ENCODE data around the gene IGF2BP3.

Gene IGF2BP3

DNA sequence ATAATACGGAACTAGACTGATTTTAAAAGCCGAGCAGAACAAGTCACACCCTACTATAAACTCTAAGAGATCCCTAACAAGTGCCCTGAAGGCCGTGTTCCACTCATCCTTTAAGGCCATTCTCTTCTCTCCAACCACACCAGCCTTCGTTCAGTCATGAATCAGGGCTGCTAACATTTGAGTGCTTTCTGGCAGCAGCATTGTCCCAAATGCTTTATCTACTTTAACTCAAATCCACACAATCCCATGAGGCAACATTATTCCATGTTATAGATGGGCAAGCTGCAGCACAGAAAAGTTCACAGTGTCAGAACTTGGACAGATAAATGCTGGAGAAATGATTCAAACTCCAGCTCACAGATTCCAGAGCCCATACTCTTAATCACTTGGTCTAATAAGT, 97.7 kb downstream of the IGF2BP3 start:
- no peak for DNase-seq

- no peak for DNase-seq
Observed at GRCh38 chr7:23371654-23372053, 98.6 kb downstream of the IGF2BP3 start.

GRCh38 chr7:23369695-23370404, 100.4 kb downstream of the IGF2BP3 start:
- DNase-seq = no peak

GRCh38 chr7:23369100-23369499, 101.2 kb downstream of the IGF2BP3 start:
- no peak for DNase-seq

DNA sequence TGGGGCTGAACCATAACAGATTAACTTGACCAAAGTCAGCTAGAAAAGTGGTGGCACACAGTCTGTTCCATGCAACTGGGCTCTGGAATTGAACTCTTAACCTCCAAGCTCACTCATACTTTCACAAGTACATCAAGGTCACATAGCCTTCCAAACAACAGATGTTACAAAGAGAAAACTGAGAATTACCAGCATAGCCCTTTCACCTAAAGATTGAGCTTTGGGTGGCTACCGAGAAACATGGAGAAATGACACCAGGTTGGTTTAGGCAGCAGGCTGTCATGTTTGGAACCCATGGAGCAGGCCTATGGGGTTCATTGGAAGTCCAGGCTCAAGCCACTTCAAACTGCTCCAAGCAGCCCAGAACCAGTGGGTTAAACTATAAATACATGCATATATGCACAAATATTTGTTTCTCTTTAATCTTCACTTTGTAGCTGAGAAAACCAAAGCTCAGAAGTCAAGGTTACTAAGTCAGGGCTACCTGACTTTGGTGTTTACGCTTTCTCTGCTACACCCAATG, 112.1 kb downstream of the IGF2BP3 start:
- no peak for DNase-seq

GRCh38 chr7:23357190-23358093, 112.8 kb downstream of the IGF2BP3 start:
- DNase-seq = no peak

DNA sequence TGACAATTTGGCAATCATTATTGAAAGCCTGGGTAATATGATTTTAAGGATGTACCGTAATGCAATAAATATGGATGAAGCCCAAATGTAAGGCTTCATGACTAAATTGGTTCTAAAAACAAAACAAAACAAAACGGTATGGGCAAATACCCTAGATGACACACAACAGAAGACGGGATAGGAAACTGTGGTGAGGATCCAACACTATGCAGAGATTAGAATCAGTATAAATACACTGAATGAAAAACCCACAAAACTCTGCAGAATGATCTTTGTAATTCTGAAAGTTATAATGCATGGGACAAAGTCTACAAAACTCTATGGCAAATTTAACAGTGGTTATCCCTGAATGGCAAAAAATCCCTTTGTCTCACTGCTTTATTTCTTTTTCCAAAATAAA, 113.6 kb downstream of the IGF2BP3 start:
- no peak for DNase-seq

- no peak for DNase-seq
Observed at GRCh38 chr7:23356168-23356567, 114.1 kb downstream of the IGF2BP3 start.

- no peak for DNase-seq
Observed at GRCh38 chr7:23353172-23353571, 117.1 kb downstream of the IGF2BP3 start.

- DNase-seq = no peak
Observed at GRCh38 chr7:23350466-23350865, 119.8 kb downstream of the IGF2BP3 start.

DNA sequence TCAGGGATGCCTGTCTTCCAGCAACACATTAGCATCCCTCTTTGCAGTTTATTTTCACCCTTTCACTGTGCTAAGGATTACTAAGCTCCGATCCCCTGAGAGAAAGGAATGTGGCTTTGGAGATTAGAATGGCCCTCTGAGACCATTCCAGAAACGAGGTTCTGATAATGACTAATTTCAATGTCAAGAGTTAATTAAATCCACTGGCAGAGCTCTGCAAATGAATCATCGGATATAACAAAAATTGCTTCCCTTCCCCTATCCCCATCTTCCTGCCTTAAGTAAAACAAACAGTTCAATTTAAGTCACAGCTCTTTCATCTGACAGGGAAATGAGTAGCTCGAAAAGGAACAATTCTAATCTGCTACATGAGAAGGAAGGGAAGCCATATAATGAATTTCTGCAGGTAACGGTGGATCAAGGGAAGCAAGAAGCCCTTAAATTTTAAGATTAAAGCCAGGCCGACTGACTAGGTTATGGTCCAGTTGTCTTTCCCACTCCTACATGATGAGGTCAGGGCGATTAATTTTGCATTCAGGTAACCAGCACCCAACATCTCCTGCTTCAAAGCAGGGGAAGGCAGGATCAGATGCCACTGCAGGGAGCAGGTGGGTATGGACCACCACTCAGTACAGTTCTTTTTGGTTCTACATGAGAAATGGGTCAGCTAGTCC, 120.7 kb downstream of the IGF2BP3 start:
- no peak for DNase-seq

- DNase-seq = peak; percentile 44
Observed at GRCh38 chr7:23347682-23348180, 122.6 kb downstream of the IGF2BP3 start.

GRCh38 chr7:23347033-23347681, 123.1 kb downstream of the IGF2BP3 start:
- DNase-seq = no peak

DNA sequence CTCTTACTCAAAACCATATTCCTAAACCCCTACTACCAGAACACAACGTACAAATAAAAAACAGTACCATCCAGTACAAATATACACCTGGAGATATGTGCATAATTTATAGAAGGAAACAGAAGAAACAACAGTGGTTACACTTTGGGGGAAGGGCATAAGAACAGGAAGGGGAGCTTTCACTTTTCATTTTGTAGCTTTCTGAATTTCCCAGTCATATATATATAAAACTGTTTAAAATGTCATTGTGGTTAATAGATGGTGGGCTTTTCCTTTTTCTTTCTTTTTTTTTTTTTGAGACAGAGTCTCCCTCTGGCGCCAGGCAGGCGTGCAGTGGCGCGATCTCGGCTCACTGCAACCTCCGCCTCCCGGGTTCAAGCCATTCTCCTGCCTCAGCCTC, 124.0 kb downstream of the IGF2BP3 start:
- DNase-seq = no peak

- DNase-seq = no peak
Observed at GRCh38 chr7:23345601-23346000, 124.7 kb downstream of the IGF2BP3 start.

- no peak for DNase-seq
Observed at GRCh38 chr7:23343806-23344475, 126.3 kb downstream of the IGF2BP3 start.

- no peak for DNase-seq
Observed at GRCh38 chr7:23343102-23343501, 127.2 kb downstream of the IGF2BP3 start.

GRCh38 chr7:23341846-23342598, 128.3 kb downstream of the IGF2BP3 start:
- DNase-seq = no peak

GRCh38 chr7:23338863-23339262, 131.4 kb downstream of the IGF2BP3 start:
- DNase-seq = no peak

- DNase-seq = no peak
Observed at GRCh38 chr7:23338439-23338838, 131.9 kb downstream of the IGF2BP3 start.

GRCh38 chr7:23337374-23337773, 132.9 kb downstream of the IGF2BP3 start:
- DNase-seq = no peak
